CD4-positive, alpha-beta T cell treated with Interleukin-4 for 1 hour (primary cell): ENCODE results near the gene VRK3.

Experiments used
- DNase-seq, 2 donors: peaks; one replicate each; pipeline ENCODE4 v3.0.0-alpha.2; 2020 to 2022

Gene VRK3

GRCh38 chr19:49927526-49928264 is 97.5 kb downstream of the VRK3 start:
- no peak for DNase-seq

DNA sequence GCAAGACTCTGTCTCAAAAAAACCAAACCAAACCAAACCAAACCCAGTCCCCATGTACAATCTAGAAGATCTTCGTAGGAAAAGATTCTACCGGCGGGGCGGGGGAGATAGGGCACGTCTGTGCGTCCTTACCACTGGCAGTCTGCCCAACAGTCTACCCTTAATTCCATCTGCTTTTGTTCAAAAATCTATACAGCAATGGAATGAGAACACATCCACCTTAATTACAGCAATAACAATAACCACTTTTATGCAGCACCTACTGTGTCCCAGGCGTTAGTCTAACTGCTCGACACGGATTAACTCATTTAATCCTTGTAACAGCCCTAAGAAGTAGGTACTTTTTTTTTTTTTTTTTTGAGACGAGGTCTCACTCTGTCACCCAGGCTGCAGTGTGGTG is 98.7 kb downstream of the VRK3 start:
- no peak for DNase-seq
